ENCODE results near the gene KMT5B. TPM values are rescaled to one million over a fixed set of nuclear protein-coding genes. Genes with fewer than 3 reads are reported as not detected.

The KMT5B gene
- total RNA-seq, 2 donors from 2014 or later = 30.6 to 34.4 TPM

Other genes with a start within 250 kb of the KMT5B start
- gene UNC93B1, start 209.2 kb downstream of the KMT5B start, total RNA-seq = 10 to 100 TPM; 13.5 to 13.6 TPM
- under 1 TPM; 0.25 to 0.98 TPM for gene ALDH3B1, start 203.0 kb downstream of the KMT5B start, total RNA-seq
- gene NDUFS8, start 182.6 kb downstream of the KMT5B start, total RNA-seq = 100 to 1,000 TPM; 124 to 143 TPM
- gene TCIRG1, start 174.3 kb downstream of the KMT5B start, total RNA-seq = 100 to 1,000 TPM; 354 to 380 TPM
- 10 to 100 TPM; 10.6 to 34.9 TPM for gene CHKA, start 91.9 kb downstream of the KMT5B start, total RNA-seq
- gene C11orf24, start 58.7 kb upstream of the KMT5B start, total RNA-seq = 10 to 100 TPM; 43.0 to 64.8 TPM
- 1 to 10 TPM in 1 of 2 donors, under 1 TPM in 1; 0.93 to 2.1 TPM for gene LRP5, start 99.3 kb upstream of the KMT5B start, total RNA-seq
- gene PPP6R3, start 247.5 kb upstream of the KMT5B start, total RNA-seq = 100 to 1,000 TPM; 188 to 189 TPM

Data from natural killer cell treated with Interleukin-12 subunit alpha and Interleukin-12 subunit beta and Interleukin-15 and Interleukin-18, amount 100 ng/mL, for 72 hours (primary cell).